Stimulated activated naive CD4-positive, alpha-beta T cell treated with Interleukin-2 at 50 U/mL for 16 hours (primary cell): ENCODE data around the gene ERBIN.
"Not testable (repeated sequence)": the region's sequence is repeated elsewhere in the genome, so short reads cannot be mapped to it uniquely, and the experiment has no call there.

Experiments used
- DNase-seq: peaks from one replicate; lab custom pipeline; 2025; lab: John Stamatoyannopoulos, UW

ERBIN gene

DNA sequence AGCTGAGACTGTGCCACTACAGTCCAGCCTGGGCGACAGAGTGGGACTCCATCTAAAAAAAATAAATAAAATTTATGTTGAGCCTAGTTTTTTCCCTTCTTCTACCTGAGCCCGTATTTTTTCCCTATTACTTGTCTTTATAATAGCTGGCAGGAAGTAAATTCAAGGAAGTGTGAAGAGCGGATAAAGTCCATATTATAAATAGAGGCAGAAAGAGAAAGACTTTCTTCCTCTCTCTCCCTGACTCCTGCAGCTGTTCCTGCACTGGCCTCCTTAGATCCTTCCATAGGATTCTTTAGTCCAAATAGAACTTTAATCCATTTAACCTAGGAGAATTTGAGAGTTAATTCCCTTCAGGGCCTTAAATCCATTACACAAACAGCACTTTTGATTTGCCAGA lies 10.3 kb upstream of the ERBIN start:
- DNase-seq = no peak

DNA sequence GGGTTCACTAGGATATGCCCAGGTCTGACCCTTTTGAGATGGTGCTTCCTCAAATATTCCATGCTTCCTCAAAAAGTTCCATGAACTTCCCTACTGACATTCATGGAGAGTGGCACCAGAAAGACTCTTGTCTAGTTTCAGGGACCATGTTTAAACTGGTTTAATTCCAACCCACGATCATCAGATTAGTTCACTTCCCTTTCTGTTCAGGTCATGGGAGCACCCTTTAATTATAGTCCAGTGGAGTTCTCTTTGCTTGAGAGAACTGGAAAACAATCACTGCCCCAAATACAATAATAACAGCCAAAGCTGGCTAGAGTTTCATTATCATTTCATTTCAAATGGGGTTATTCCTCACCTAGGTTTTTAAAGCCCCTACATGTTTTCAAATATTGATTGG lies 9.7 kb upstream of the ERBIN start:
- no peak for DNase-seq

DNA sequence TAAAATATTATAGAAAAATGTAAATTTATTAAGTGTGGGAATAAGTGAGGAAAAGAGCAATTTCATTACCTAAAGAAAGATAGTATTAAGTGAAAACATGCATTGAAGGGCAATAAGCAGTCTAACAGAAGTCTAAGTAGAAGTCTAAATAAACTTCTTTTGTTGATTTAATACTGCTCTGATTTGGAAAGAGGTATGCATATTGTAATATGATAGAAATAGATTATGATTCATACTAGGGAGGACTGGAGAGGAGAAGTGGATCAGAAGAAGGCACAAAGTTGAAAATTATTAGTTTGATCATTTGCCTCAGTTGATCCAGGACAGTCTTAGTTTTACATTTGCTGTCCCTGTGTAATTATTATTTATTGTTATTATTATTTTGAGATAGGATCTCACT lies 6.6 kb upstream of the ERBIN start:
- DNase-seq = no peak

DNA sequence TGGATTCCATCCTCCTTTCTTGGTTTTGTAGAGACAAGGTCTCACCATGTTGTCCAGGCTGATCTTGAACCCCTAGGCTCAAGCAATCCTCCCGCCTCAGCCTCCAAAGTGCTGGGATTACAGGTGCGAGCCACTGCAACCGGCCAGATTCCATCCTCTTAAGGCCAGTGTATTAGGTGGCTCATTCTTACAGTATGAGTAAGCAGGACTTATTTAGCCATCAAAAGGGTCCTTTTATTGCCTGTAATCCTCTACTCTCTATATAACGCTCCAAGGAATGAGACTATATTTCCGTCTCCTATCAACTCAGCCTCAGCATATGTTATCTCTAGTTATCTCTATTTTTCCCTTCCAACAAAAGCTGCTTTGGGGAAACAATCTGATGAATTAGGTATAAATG lies 3.0 kb upstream of the ERBIN start:
- DNase-seq = no peak

DNA sequence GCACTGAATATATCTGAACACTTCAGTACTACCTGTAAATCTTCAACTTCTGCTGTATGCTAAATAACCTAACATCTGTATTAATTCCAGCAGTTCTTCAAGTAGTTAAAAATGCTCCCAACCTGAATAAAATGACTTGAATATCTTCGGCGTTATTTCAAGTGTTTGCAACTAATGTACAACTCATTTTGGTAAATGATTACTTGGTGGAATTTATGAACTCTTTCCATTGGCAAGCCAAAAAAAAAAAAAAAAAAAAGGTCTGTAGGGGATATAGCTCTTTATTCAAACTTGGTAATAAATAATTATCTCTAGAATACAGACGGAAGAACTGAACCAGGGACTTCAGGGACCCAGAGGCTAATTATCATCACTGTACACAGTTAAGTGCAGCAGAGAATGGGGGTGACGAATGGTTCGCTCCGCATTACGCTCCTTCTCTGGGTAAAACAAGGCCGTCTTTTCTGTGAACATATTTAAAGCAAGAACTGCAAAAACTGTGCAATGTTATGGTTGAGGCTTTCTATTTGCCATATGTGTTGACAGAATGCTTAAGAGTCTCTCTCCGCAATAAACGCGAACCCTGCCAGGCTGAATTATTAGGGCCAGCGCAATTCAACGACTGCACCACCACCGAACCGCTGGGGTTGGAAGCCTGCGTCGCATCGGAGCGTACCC lies 1.9 kb upstream of the ERBIN start:
- no peak for DNase-seq

DNA sequence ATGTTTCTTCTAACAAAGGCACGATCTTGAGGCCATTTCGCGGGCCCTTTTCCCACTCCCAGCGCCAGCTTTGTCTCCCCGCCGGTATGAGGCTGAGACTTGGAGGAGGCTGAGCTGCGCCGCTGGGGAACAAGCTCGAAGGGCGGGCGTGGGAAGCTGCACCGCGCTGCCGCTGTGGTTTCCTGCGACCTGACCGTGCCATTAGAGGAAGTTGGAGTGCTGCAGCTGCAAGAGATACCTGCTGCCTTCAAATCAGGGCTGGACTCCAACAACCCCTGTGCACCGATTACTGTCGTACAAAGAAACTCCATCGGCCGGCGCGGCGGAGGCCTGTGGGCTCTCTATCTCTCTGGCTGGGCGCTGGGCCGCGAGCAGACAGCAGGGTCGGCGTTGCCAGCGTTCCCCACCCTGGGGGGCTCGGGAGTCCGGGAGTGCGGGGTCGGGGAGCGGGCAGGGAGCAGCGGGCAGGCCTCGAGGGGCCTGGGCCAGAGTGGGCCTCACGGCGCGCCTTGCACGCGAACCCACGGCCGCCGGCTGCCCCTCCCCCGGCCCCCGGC lies 1.3 kb upstream of the ERBIN start:
- DNase-seq = peak; percentile 66

DNA sequence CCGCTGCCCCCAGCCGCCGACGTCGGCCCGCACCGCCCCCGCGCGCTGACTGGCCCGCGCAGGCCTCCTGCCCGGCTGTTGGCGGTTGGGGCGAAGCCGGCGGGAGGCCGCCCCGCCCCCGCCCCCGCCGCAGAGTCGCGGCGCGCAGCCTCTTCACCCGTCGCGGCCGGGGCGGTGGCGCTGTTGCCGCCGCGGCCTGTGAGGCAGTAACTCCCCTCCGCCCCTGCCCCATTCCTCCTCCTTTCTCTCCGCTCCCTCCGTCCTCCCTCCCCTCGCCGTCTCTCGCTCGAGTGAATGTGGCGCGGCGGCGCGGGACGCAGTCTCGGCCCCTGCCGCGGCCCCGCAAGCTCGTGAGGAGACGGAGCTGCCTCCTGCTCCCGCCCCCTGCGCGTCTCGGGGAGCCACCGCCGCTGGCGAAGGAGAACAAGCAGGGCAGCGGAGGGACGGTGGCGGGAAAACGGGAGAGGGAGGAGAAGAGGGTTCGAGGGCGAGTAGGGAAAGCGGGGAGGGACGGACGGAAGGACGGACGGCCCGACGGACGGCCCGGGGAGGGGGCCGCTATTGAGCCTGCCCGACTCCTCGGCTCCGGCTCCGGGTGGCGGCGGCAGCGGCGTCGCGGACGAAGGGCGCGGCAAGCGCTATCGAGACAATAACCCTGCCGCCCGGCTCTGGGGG lies 637 bp upstream of the ERBIN start:
- DNase-seq = peak; percentile 77

DNA sequence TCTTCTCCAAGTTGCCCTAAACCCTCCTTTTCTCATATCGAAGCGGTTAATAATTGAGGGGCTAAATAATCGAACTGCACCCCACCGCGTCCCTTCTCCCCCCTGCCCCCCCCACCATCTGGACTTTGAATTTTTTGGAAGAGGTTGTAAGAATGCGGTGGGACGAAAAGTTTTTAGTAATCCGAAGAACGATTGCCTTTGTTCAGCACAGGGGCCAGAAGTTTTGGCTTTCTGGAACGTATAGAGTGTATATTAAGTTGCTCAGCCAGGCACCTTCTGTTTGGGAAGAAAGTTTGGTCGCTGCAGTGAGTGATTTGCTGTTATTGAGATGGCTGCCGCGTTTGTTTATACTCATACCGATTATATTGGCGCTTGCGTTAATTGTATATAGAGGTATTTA lies 518 bp downstream of the ERBIN start:
- no peak for DNase-seq

DNA sequence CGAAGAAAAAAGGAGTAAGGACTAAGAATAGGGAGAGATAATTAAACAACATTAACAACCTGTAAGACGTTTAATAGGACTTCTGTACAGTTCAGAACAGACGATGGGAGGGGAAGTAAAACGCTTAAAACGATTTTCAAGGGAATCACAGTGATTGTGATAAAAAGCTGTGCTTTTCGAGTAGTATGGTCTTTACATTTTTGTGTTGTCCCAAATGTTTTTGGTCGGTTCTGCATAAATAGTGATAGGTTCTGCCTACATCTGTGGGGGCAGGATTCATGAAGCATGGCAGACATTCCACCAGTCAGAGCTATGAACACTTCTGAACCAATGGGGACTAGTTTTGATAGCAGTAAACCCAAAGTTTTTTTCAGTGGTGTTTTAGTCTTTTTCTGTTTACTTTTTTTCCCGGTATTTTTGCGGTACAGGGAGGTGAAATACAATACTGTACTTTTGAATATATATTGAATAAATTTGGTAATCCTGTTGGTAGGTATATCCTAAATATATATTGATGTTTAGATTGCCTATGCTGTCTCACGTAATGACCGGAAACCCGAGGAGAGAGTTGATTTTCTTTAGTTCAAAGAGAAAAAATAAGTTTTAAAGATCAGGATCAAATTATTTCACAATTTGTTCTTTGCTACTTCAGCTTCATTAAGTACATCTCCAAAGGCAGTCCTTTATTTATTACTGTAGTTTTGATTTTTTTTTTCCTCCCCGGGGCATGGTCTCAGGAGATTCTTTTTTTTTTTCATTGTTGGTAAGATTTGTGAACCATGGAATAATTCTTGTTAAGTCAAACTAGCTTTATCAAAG lies 1.3 kb downstream of the ERBIN start:
- no peak for DNase-seq

DNA sequence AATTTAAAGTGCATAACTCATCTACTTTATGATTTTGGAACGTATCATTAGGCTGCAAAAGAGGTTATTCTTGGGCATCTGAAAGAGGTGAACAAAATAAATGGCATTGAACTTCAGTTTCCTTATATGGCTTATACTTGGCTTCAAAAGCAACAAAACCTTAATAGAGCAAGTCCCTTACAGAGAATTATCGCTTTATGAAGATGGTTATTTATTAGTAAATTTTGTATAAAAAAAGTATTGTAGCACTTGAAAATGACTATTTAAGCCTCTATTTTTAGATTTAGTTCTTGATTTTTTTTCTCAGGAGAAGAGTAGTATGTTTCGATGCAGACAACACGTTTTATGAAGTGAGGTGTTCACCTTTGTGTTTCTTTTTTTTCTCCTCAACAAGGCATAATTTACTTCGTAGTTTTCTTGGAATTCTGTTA lies 2.0 kb downstream of the ERBIN start:
- DNase-seq = no peak

DNA sequence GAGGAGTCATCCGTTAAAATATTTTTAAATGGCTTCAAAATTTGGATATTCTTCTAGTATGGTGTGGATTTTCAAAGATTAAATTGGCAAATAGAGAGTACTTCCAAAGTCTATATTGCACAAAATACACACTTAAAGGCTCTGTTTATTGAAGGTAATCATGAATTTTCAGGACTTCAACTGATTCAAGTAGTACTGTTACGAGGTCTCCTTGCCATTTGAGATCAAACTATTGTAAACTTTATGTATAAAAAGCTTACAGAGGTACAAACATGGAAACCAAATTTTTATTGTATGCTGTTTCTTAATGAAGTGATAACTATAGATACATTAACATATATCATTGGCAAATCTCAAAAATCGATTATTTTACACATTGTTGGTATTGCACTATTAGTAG lies 2.5 kb downstream of the ERBIN start:
- DNase-seq = no peak

DNA sequence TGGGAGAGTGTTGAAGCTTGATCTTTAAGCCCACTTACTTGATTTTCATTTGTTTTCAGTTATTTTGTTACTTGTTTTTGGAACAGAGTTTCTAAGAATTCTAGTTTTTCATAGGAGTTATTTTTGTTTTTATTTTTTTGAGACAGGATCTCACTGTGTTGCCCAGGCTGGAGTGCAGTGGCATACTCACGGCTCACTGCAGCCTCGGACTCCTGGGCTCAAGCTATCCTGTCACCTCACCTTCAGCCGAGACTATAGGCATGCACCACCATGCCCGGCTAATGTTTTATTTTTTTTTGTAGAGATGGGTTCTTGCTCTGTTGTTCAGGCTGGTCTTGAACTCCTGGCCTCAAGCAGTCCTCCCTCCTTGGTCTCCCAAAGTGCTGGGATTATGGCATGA lies 6.3 kb downstream of the ERBIN start:
- DNase-seq = no peak

DNA sequence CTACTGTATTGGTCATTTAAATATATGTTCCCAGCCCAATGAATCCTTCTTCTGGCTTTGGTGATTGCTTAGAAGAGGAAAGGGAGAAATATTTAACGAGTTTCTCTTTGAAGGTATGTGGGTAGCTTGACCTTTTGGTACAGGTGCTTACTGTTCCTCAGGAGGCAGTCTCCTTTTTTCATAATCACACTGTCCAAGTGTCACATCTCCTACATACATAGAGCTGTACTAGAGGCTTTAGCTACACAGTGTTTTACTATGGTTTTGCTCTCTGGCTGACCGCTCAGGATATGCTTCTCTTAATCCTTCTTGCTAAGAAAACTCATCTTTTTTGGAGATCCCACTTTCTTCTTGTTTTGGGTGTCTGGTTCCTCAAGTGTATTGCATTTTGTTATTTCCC lies 6.9 kb downstream of the ERBIN start:
- DNase-seq = no peak

DNA sequence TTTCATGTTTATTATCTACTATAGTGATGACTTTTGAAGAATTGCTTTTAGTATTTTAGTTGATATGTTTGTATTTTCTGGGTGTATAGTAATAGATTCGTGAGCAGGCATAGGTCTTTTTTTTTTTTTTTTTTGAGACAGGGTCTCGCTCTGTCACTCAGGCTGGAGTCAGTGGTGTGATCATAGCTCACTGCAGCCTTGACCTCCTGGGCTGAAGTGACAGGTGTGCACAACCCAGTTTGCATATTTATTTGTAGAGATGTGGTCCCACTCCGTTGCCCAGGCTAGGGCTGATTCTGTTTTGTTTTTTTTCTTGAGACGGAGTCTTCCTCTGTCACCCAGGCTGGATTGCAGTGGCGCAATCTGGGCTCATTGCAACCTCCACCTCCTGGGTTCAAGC lies 11.9 kb downstream of the ERBIN start:
- DNase-seq = no peak

DNA sequence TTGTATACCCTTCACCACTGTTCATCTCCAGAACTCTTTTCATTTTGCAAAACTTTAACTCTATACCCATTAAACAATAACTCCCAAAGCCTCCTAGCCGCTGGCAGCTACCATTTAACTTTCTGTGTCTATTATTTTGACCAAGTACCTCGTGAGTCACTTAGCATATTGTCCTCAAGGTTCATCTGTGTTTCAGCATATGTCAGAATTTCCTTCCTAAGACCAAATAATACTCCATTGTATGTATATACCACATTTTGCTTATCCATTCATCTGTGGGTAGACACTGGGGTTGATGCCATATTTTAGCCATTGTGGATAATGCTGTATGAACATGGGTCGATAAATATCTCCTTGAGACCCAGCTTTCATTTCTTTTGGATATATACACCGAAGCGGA lies 17.4 kb downstream of the ERBIN start:
- DNase-seq = no peak

DNA sequence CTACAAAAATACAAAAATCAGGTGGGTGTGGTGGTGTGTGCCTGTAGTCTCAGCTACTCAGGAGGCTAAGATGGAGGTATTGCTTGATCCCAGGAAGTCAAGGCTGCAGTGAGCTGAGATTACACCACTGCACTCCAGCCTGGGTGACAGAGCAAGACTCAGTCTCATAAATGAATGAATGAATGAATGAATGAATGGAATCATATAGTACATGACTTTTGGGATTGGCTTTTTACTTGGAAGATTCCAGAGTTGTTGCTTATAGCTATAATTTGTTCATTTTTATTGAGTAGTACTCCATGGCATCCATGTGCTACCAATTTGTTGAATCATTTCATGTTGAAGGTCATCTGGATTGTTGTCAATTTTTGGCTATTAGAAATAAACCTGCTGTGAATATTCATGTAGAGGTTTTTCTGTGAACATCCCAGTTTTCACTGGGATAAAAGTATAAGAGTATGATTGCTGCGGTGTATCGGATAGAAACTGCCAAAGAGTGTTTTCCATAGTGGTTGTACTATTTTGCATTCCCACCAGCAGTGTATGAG lies 19.9 kb downstream of the ERBIN start:
- DNase-seq = no peak

DNA sequence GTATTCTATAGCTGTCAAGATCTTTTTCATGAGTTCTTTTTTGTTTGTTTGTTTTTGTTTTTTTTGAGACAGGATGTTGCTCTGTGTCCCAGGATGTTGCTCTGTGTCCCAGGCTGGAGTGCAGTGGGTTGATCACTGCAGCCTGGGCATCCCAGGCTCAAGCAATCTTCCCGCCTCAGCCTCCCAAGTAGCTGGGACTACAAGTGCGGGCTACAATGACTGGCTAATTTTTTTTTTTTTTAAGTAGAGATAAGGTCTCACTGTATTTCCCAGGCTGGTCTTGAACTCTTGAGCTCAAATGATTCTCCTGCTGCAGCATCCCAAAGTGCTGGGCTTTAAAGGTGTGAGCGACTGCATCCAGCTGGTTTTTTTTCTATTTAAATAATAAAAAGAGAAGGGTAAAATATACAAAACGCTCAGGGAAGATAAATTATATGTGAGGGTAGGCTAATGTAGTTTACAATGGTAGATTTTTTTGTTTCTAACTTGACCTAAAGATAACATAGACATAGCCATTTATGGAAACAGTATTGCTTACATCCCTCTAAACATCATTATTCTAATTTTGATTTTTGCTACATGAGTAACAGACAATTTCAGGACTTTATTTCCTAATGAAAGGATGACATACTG lies 21.9 kb downstream of the ERBIN start:
- DNase-seq = no peak

DNA sequence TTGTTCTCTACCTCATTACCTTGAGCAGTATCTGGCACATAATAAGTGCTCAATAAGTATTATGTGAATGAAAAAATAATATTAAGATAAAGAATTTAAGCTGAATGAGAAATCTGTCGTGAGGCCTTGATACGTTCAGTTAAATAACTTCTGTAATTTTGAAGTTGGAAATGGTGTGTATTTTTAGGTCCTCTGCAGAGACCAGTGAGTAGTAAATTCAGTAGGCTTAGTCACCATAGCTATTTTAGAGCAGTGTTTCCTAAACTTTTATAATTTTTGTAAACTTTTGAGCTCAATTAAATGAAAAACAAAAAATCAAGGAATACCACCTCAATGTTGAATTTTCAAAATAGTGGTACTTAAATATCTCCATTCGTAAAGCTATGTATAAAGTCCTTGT lies 25.0 kb downstream of the ERBIN start:
- no peak for DNase-seq

DNA sequence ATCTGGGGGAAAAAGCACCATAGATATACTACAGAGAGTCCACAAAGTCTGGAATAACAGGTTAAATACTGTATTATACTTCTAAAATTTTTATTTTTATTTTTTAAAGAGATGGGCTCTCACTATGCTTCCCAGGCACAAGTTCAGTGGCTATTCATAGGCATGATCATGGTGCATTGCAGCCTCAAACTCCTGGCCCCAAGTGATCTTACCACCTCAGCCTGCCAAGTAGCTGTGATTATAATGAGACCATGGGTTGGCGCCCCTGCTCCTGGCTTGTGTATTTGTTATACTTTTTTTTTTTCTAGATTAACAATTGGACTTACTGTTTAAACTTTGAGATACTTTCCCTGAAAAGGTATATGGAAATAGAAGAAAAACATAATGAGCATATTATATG lies 25.9 kb downstream of the ERBIN start:
- no peak for DNase-seq

DNA sequence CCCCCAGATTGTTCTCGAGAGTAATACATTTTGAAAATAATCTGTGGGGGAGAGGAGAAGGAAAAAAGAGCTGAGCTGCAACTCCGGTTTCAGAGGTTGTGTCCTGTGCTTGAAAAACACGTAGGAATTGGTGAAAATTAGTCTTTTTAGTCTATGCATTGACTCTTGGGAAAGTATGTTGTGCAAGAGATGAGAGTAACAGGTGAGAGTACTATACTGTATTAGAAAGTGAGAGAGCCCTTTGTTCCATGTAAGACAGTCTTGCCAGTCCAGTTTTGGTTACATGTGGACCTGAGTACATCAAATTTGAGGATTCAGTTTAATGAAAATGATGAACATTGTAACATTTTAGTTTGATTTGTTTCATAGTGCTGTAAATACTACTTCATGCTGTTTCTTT lies 27.8 kb downstream of the ERBIN start:
- DNase-seq = no peak

DNA sequence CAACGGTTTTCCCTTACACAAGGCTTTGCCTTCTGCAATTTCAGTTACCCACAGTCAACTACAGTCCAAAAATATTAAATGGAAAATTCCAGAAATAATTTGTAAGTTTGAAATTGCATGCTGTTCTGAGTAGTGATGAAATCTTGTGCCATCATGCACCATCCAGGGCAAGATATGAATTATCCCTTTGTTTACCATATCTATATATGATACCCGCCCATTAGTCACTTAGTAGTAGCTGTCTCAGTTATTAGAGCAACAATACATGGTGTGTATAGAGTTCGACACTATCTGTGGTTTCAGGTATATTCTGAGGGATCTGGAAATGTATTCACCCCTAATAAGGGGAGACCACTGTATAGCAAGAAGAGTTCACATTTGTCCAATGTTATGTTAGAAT lies 29.4 kb downstream of the ERBIN start:
- no peak for DNase-seq

DNA sequence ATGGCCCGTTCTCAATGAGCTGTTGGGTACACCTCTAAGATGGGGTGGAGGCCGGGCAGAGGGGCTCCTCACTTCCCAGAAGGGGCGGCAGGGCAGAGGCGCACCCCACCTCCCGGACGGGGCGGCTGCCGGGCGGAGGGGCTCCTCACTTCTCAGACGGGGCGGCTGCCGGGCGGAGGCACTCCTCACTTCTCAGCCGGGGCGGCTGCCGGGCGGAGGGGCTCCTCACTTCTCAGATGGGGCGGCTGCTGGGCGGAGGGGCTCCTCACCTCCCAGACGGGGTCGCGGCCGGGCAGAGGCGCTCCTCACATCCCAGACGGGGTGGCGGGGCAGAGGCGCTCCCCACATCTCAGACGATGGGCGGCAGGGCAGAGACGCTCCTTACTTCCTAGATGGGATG lies 31.3 kb downstream of the ERBIN start:
- not testable (repeated sequence) for DNase-seq
